ENCODE measurements around the gene DNAJC19. TPM values are rescaled to one million over a fixed set of nuclear protein-coding genes. Genes with fewer than 3 reads are reported as not detected.

Gene DNAJC19
- polyA plus RNA-seq, 10 donors: 34.4 to 42.2 (median 38.9) TPM

GRCh38 chr3:180973543-180973942 is 16.0 kb downstream of the DNAJC19 start:
- DNase-seq: no peak

- no peak for DNase-seq
Observed at GRCh38 chr3:180970931-180971330, 18.6 kb downstream of the DNAJC19 start.

GRCh38 chr3:180962530-180962929 is 27.0 kb downstream of the DNAJC19 start:
- DNase-seq: no peak

GRCh38 chr3:180961552-180961951 is 28.0 kb downstream of the DNAJC19 start:
- DNase-seq: no peak

- no peak for DNase-seq
Observed at GRCh38 chr3:180961087-180961486, 28.4 kb downstream of the DNAJC19 start.

GRCh38 chr3:180959691-180960090 is 29.8 kb downstream of the DNAJC19 start:
- no peak for DNase-seq

- DNase-seq: no peak
Observed at GRCh38 chr3:180947761-180948390, 41.7 kb downstream of the DNAJC19 start.

GRCh38 chr3:180940826-180941225 is 48.7 kb downstream of the DNAJC19 start:
- no peak for DNase-seq

GRCh38 chr3:180934638-180935037 is 54.9 kb downstream of the DNAJC19 start:
- no peak for DNase-seq

Other genes starting within 250 kb of the DNAJC19 start
- gene FXR1, start 77.1 kb downstream of the DNAJC19 start, polyA plus RNA-seq (ENCODE audit: insufficient read length in 10 of 10): 100 to 1,000 TPM; 386 to 644 (median 501) TPM